Measurements from ENCODE around the gene OR9Q1. TPM values are rescaled to one million over a fixed set of nuclear protein-coding genes. Genes with fewer than 3 reads are reported as not detected.

OR9Q1 gene
- total RNA-seq, 2 donors from 2014 or later: not detected

GRCh38 chr11:58086528-58086927 lies 62.8 kb downstream of the OR9Q1 start:
- H3K27ac ChIP-seq: no peak overlapping the region
- no peak for TF ChIP-seq POLR2A (IDR thresholded peaks at IDR 0.05)
- intact Hi-C loops (cut with DNase I): no loop called here
- no peak overlapping the region for H3K4me3 ChIP-seq
- WGBS, 2 donors: 50 to 60% methylated on average over 2 of the region's 2 CpGs
- H3K27me3 ChIP-seq: no peaks in the 10 kb centered on the region
- no peaks in the 10 kb centered on the region for H3K36me3 ChIP-seq (replicated peaks in 1 of 2; ENCODE audit: insufficient read depth in 1 of 2, low read depth in 2 of 2)
- DNase-seq (no peak), ATAC-seq (no peak)
- no peaks in the 10 kb centered on the region for H3K9me3 ChIP-seq
- no peaks in the 10 kb centered on the region for H3K4me1 ChIP-seq

DNA sequence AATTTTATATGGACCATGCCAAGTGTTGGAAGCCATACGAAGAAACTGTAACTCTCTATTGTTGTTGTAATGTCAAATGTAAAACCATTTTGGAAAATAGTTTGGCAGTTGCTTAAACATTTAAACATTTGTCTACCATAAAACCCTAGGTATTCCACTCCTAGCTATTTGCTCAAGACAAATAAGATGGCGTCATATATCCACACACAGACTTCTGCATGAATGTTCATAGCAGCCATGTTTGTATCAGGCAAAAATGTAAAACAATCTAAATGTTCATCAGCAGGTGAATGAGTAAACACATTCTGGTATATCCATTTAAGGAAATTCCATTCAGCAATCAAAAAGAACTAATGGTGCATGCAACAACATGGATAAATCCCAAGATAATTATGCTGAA lies 73.8 kb downstream of the OR9Q1 start:
- no peaks in the 10 kb centered on the region for H3K9me3 ChIP-seq
- DNase-seq (no peak), ATAC-seq (no peak)
- no peaks in the 10 kb centered on the region for H3K4me1 ChIP-seq
- H3K27ac ChIP-seq: no peak overlapping the region
- no peaks in the 10 kb centered on the region for H3K36me3 ChIP-seq (replicated peaks in 1 of 2; ENCODE audit: insufficient read depth in 1 of 2, low read depth in 2 of 2)
- 73 to 82% methylated on average over 2 of the region's 2 CpGs for WGBS, 2 donors
- H3K4me3 ChIP-seq: no peak overlapping the region
- intact Hi-C loops (cut with DNase I): no loop called here
- H3K27me3 ChIP-seq: no peaks in the 10 kb centered on the region
- TF ChIP-seq, protein P1, sequence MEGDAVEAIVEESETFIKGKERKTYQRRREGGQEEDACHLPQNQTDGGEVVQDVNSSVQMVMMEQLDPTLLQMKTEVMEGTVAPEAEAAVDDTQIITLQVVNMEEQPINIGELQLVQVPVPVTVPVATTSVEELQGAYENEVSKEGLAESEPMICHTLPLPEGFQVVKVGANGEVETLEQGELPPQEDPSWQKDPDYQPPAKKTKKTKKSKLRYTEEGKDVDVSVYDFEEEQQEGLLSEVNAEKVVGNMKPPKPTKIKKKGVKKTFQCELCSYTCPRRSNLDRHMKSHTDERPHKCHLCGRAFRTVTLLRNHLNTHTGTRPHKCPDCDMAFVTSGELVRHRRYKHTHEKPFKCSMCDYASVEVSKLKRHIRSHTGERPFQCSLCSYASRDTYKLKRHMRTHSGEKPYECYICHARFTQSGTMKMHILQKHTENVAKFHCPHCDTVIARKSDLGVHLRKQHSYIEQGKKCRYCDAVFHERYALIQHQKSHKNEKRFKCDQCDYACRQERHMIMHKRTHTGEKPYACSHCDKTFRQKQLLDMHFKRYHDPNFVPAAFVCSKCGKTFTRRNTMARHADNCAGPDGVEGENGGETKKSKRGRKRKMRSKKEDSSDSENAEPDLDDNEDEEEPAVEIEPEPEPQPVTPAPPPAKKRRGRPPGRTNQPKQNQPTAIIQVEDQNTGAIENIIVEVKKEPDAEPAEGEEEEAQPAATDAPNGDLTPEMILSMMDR (IDR thresholded peaks at IDR 0.05): no peak
- TF ChIP-seq POLR2A (IDR thresholded peaks at IDR 0.05): no peak

DNA sequence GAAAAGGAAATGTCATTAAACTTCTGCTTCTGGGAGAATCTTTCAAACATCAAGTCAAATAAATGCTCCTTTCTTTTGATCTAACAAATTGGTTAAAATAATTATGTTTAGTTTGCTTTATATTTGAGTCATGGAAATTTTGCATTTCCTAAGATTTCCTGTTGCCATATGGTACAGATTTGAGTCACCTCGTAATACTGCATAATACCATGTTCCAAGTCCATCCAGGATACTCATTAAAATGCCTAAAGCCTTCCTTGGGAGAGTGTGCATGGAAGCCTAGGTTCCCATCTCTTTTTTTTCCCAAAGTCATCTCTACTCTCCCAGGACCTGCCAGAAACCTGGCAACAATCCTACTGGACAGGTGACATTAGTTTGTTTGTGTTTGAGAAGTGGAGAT lies 97.4 kb downstream of the OR9Q1 start:
- ATAC-seq: no peak
- Histone ChIP-seq H3K36me3 (replicated peaks in 1 of 2; ENCODE audit: insufficient read depth in 1 of 2, low read depth in 2 of 2) (no peaks in the 10 kb centered on the region), H3K27ac (no peak overlapping the region), H3K27me3 (no peaks in the 10 kb centered on the region), H3K9me3 (no peaks in the 10 kb centered on the region), H3K4me3 (no peak overlapping the region), H3K4me1 (no peaks in the 10 kb centered on the region)
- WGBS, 2 donors: 65 to 82% methylated on average over 1 of the region's 1 CpG
- TF ChIP-seq POLR2A (IDR thresholded peaks at IDR 0.05): no peak
- TF ChIP-seq, protein P1 (IDR thresholded peaks at IDR 0.05): no peak
- intact Hi-C loops (cut with DNase I): no loop called here
- no peak for DNase-seq

GRCh38 chr11:58125469-58125868 lies 101.8 kb downstream of the OR9Q1 start, which contains the start of gene OR9I1:
TSS of gene OR9I1 (minus strand) at chr11:58125530. CDS start at chr11:58119444, 6,086 bp downstream.
- intact Hi-C loops (cut with DNase I): no loop called here
- Histone ChIP-seq H3K36me3 (replicated peaks in 1 of 2; ENCODE audit: insufficient read depth in 1 of 2, low read depth in 2 of 2) (no peaks in the 10 kb centered on the region), H3K27ac (no peak within 1 kb of the TSS), H3K4me1 (no peaks in the 10 kb centered on the region), H3K27me3 (no peaks in the 10 kb centered on the region), H3K9me3 (no peaks in the 10 kb centered on the region), H3K4me3 (no peak within 1 kb of the TSS)
- WGBS, 2 donors: 38 to 47% methylated on average over 4 of the region's 4 CpGs
- TF ChIP-seq, protein P1 (IDR thresholded peaks at IDR 0.05): no peak
- no peak for TF ChIP-seq POLR2A (IDR thresholded peaks at IDR 0.05)
- no peak for ATAC-seq
- DNase-seq: no peak

GRCh38 chr11:58127350-58127749 lies 103.7 kb downstream of the OR9Q1 start:
- no peaks in the 10 kb centered on the region for H3K36me3 ChIP-seq (replicated peaks in 1 of 2; ENCODE audit: insufficient read depth in 1 of 2, low read depth in 2 of 2)
- H3K27me3 ChIP-seq: no peaks in the 10 kb centered on the region
- TF ChIP-seq, protein P1 (IDR thresholded peaks at IDR 0.05): no peak
- no peak for TF ChIP-seq POLR2A (IDR thresholded peaks at IDR 0.05)
- no peak overlapping the region for H3K4me3 ChIP-seq
- H3K27ac ChIP-seq: no peak overlapping the region
- no peaks in the 10 kb centered on the region for H3K4me1 ChIP-seq
- ATAC-seq (no peak), DNase-seq (no peak)
- H3K9me3 ChIP-seq: no peaks in the 10 kb centered on the region
- intact Hi-C loops (cut with DNase I): no loop called here
